GM18907 (cell line): ENCODE measurements around the gene CNR1.
A peak's percentile ranks its signal among the peaks of the same experiment; 100 is the strongest.
"Not testable (repeated sequence)": the region's sequence is repeated elsewhere in the genome, so short reads cannot be mapped to it uniquely, and the experiment has no call there.

Experiments
- ATAC-seq: cut with Tn5 transposase; IDR thresholded peaks from one replicate; pipeline ENCODE4 v1.9.1; 2021; ENCODE audit warnings: mild to moderate bottlenecking, moderate library complexity; ENCODE audit not compliant: unreplicated experiment

Gene CNR1

GRCh38 chr6:88165844-88166492 is at the start of gene CNR1:
Gene CNR1, minus strand, starts transcription at chr6:88166347. Its CDS starts 21,073 bp downstream, at chr6:88145274.
- peak; percentile 61 for ATAC-seq

- ATAC-seq, result no peak
Measured at GRCh38 chr6:88211446-88211845, 45.3 kb upstream of the CNR1 start.

- ATAC-seq, result no peak
Measured at GRCh38 chr6:88209301-88209700, 43.2 kb upstream of the CNR1 start.

- no peak for ATAC-seq
Measured at GRCh38 chr6:88208726-88209125, 42.6 kb upstream of the CNR1 start.

- not testable (repeated sequence) for ATAC-seq
Measured at GRCh38 chr6:88201734-88202133, 35.6 kb upstream of the CNR1 start.

- no peak for ATAC-seq
Measured at GRCh38 chr6:88184921-88185320, 18.8 kb upstream of the CNR1 start.

- no peak for ATAC-seq
Measured at GRCh38 chr6:88183471-88183870, 17.3 kb upstream of the CNR1 start.

- peak; percentile 73 for ATAC-seq
Measured at GRCh38 chr6:88179692-88180091, 13.5 kb upstream of the CNR1 start.

- peak; percentile 62 for ATAC-seq
Measured at GRCh38 chr6:88177961-88178464, 11.9 kb upstream of the CNR1 start.

- no peak for ATAC-seq
Measured at GRCh38 chr6:88174906-88175305, 8.8 kb upstream of the CNR1 start.

- no peak for ATAC-seq
Measured at GRCh38 chr6:88171312-88171711, 5.2 kb upstream of the CNR1 start.

- ATAC-seq, result no peak
Measured at GRCh38 chr6:88168362-88168761, 2.2 kb upstream of the CNR1 start.

GRCh38 chr6:88167352-88167937 is 1.3 kb upstream of the CNR1 start:
- peak; percentile 22 for ATAC-seq

- ATAC-seq, result peak; percentile 39
Measured at GRCh38 chr6:88166493-88167351, 575 bp upstream of the CNR1 start.

GRCh38 chr6:88165087-88165843 is 882 bp downstream of the CNR1 start:
- no peak for ATAC-seq

GRCh38 chr6:88164061-88164460 is 2.1 kb downstream of the CNR1 start:
- ATAC-seq, result no peak

- no peak for ATAC-seq
Measured at GRCh38 chr6:88163616-88164015, 2.5 kb downstream of the CNR1 start.

- no peak for ATAC-seq
Measured at GRCh38 chr6:88161940-88162339, 4.2 kb downstream of the CNR1 start.

GRCh38 chr6:88157106-88157505 is 9.0 kb downstream of the CNR1 start:
- no peak for ATAC-seq

GRCh38 chr6:88145298-88145963 is 20.7 kb downstream of the CNR1 start:
- no peak for ATAC-seq
